ENCODE results near the gene KCNK13.

DNA sequence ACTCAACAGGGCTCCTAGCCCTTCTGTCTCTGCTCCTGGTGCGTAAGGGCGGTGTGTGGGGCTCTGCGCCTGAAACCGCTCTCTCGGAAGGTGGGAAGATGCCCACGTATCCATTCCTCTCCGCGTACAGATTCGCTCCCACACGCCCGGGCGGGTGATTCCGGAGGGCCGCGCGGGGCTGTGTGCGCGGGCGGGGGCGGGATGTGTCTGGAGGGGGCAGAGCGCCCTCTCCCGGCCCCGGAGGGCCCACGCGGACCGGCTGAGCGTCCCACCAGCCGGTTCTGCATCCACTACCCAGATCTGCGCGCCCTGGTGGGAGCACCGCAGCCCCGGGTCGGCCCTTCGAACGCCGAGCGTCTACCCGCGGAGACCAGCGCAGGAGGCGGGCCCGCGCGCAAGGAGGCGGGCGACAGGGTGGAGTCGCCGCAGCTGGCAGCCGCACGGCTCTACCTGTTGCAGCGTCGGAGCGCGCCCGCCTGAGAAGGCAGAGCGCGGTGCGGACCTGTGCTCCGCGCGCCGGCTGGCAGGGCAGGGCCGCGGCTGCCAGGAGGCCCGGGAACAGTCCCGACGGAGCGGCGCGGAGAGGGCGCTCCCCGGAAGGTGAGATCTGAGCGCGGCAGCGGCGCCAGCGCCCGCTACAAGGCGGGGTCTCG is 1.4 kb upstream of the KCNK13 start:
- TF ChIP-seq, protein P1, sequence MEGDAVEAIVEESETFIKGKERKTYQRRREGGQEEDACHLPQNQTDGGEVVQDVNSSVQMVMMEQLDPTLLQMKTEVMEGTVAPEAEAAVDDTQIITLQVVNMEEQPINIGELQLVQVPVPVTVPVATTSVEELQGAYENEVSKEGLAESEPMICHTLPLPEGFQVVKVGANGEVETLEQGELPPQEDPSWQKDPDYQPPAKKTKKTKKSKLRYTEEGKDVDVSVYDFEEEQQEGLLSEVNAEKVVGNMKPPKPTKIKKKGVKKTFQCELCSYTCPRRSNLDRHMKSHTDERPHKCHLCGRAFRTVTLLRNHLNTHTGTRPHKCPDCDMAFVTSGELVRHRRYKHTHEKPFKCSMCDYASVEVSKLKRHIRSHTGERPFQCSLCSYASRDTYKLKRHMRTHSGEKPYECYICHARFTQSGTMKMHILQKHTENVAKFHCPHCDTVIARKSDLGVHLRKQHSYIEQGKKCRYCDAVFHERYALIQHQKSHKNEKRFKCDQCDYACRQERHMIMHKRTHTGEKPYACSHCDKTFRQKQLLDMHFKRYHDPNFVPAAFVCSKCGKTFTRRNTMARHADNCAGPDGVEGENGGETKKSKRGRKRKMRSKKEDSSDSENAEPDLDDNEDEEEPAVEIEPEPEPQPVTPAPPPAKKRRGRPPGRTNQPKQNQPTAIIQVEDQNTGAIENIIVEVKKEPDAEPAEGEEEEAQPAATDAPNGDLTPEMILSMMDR (IDR thresholded peaks at IDR 0.05) = peak; percentile 47; the same call in 1 of the 2 replicates
- no peak for TF ChIP-seq NFYB (CRISPR knock-in tag; conservative IDR thresholded peaks at IDR 0.05; ENCODE audit: low read depth)
- TF ChIP-seq, protein P2, sequence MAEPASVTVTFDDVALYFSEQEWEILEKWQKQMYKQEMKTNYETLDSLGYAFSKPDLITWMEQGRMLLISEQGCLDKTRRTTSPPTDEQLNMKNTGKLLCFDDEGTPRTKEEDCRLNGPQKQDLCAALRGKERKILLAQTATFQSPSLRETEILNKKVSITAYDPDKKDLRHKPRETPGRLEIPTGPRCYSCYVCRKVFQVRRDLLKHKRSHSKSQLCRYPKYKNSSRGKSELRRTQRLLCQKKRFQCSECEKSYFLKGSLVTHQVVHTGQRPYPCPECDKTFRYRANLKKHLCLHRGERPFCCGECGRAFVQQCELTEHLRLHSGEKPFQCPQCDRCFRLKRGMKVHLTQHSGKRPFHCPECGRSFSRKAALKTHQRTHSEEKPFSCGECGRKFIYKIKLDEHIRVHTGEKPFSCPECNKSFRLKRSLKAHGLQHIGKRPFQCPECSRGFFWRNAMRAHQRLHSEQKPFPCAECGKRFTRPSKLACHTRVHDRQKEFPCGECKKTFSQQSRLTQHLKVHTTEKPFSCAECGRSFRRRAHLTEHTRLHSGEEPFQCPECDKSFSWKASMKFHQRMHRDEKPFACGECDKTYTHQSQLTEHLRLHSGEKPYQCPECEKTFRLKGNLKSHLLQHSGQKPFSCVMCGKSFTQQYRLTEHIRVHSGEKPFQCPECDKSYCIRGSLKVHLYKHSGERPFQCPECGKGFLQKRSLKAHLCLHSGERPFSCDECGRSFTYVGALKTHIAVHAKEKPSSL (CRISPR knock-in tag; conservative IDR thresholded peaks at IDR 0.05) = no peak
- TF ChIP-seq ZNF121 (CRISPR knock-in tag; IDR thresholded peaks at IDR 0.05) = no peak
